Suprapubic skin (tissue), 4 donors: ENCODE data around the gene TMTC2. TPM values are rescaled to one million over a fixed set of nuclear protein-coding genes. Genes with fewer than 3 reads are reported as not detected.

ENCODE experiments used
- DNase-seq, 2 donors: peaks; one replicate each; pipeline ENCODE4 v3.0.0-alpha.2; 2019; ENCODE audit warnings: low spot score in 2 of 2
- H3K27ac ChIP-seq: fragments of 200-600 bp; sonication (generic); one replicate; pipeline ENCODE4 v1.5.1; 2019
- H3K27me3 ChIP-seq: fragments of 200-600 bp; sonication (generic); one replicate; pipeline ENCODE4 v1.5.1; 2019
- H3K36me3 ChIP-seq: fragments of 200-600 bp; sonication (generic); one replicate; pipeline ENCODE4 v1.5.1; 2019
- H3K4me1 ChIP-seq: fragments of 200-600 bp; sonication (generic); one replicate; pipeline ENCODE4 v1.5.1; 2019
- H3K4me3 ChIP-seq: fragments of 200-600 bp; sonication (generic); one replicate; pipeline ENCODE4 v1.5.1; 2019; ENCODE audit warnings: mild to moderate bottlenecking
- H3K9me3 ChIP-seq: fragments of 200-600 bp; sonication (generic); one replicate; pipeline ENCODE4 v1.5.1; 2019
- EP300 ChIP-seq: sonication (generic); formaldehyde crosslinking; IDR thresholded peaks from one replicate; pipeline ENCODE4 v1.6.1; 2017; ENCODE audit warnings: antibody characterized with exemption
- POLR2A ChIP-seq, 2 donors: fragments of 450-650 bp; IDR thresholded peaks; one replicate each; pipeline ENCODE4 v1.6.1; 2017; ENCODE audit warnings: antibody characterized with exemption in 2 of 2, mild to moderate bottlenecking in 2 of 2, moderate library complexity in 2 of 2
- POLR2AphosphoS5 ChIP-seq, 3 donors: sonication (generic); formaldehyde crosslinking; IDR thresholded peaks; one replicate each; pipeline ENCODE4 v1.6.1; 2017; ENCODE audit warnings: antibody characterized with exemption in 3 of 3
- WGBS: methylation state at CpG from one replicate; pipeline ENCODE4 v1.1.5; 2018; 5-methylcytosine and 5-hydroxymethylcytosine counted together
- total RNA-seq, 4 donors: library from RNA; depleted of rRNA; stranded (reverse); fragments of >200 nt; gene quantifications; one replicate each; pipeline ENCODE4 v1.1.0, GENCODE V29; 2016
- TF ChIP-seq, protein P1 (sequence below), 2 donors: fragments of 200-600 bp in 1 of 2; fragments of 450-650 bp in 1 of 2; sonication (generic) in 1 of 2; IDR thresholded peaks; one replicate each; pipeline ENCODE4 v1.5.1; 2016 to 2019; ENCODE audit warnings: antibody characterized with exemption in 2 of 2, mild to moderate bottlenecking in 1 of 2, moderate library complexity in 1 of 2

Gene TMTC2
- total RNA-seq, 4 donors from 2014 or later = 16.7 to 21.1 (median 18.9) TPM

DNA sequence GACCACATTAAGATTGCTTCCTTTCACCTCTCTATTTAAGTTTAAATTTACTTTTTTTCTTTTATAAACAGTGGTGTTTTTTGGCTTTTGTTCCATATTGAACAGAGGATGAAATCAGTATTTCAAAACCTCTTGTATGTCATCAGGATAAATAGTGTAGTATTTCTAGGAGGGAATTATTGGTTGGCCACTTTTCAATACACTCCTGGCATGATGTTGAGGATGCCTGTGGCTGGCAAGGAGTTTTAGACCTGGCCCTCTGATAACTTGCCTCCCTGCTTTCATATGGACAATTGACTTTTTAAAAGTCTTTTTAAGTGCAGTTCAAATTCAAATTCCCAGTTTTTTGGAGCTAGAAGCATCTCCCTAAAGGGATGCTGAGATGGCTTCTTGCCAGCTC is 9.8 kb downstream of the TMTC2 start:
- TF ChIP-seq POLR2AphosphoS5 (IDR thresholded peaks at IDR 0.05) (no peak), POLR2A (IDR thresholded peaks at IDR 0.05) (no peak), EP300 (no peak)
- TF ChIP-seq, protein P1, sequence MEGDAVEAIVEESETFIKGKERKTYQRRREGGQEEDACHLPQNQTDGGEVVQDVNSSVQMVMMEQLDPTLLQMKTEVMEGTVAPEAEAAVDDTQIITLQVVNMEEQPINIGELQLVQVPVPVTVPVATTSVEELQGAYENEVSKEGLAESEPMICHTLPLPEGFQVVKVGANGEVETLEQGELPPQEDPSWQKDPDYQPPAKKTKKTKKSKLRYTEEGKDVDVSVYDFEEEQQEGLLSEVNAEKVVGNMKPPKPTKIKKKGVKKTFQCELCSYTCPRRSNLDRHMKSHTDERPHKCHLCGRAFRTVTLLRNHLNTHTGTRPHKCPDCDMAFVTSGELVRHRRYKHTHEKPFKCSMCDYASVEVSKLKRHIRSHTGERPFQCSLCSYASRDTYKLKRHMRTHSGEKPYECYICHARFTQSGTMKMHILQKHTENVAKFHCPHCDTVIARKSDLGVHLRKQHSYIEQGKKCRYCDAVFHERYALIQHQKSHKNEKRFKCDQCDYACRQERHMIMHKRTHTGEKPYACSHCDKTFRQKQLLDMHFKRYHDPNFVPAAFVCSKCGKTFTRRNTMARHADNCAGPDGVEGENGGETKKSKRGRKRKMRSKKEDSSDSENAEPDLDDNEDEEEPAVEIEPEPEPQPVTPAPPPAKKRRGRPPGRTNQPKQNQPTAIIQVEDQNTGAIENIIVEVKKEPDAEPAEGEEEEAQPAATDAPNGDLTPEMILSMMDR (IDR thresholded peaks at IDR 0.05) = no peak
- DNase-seq = no peak
- Histone ChIP-seq H3K9me3 (no peaks in the 10 kb centered on the region), H3K4me1 (no peaks in the 10 kb centered on the region), H3K4me3 (no peak overlapping the region), H3K36me3 (no peaks in the 10 kb centered on the region), H3K27me3 (no peaks in the 10 kb centered on the region), H3K27ac (no peak overlapping the region)

- Histone ChIP-seq H3K9me3 (no peaks in the 10 kb centered on the region), H3K36me3 (no peaks in the 10 kb centered on the region), H3K27me3 (no peaks in the 10 kb centered on the region), H3K27ac (no peak overlapping the region), H3K4me3 (no peak overlapping the region), H3K4me1 (no peaks in the 10 kb centered on the region)
- no peak for DNase-seq
- no peak for TF ChIP-seq EP300
- TF ChIP-seq, protein P1 (IDR thresholded peaks at IDR 0.05) = no peak
- no peak for TF ChIP-seq POLR2A (IDR thresholded peaks at IDR 0.05)
- WGBS = 89% methylated on average over 12 of the region's 12 CpGs
Measured at GRCh38 chr12:82698708-82699564, 12.2 kb downstream of the TMTC2 start.

- no peak for DNase-seq
- Histone ChIP-seq H3K4me1 (no peaks in the 10 kb centered on the region), H3K9me3 (no peaks in the 10 kb centered on the region), H3K27me3 (no peaks in the 10 kb centered on the region), H3K4me3 (no peak overlapping the region), H3K36me3 (no peaks in the 10 kb centered on the region), H3K27ac (no peak overlapping the region)
- no peak for TF ChIP-seq POLR2A (IDR thresholded peaks at IDR 0.05)
- TF ChIP-seq, protein P1 (IDR thresholded peaks at IDR 0.05) = no peak
- 92% methylated on average over 3 of the region's 3 CpGs for WGBS
Measured at GRCh38 chr12:82705774-82706173, 19.1 kb downstream of the TMTC2 start.

DNA sequence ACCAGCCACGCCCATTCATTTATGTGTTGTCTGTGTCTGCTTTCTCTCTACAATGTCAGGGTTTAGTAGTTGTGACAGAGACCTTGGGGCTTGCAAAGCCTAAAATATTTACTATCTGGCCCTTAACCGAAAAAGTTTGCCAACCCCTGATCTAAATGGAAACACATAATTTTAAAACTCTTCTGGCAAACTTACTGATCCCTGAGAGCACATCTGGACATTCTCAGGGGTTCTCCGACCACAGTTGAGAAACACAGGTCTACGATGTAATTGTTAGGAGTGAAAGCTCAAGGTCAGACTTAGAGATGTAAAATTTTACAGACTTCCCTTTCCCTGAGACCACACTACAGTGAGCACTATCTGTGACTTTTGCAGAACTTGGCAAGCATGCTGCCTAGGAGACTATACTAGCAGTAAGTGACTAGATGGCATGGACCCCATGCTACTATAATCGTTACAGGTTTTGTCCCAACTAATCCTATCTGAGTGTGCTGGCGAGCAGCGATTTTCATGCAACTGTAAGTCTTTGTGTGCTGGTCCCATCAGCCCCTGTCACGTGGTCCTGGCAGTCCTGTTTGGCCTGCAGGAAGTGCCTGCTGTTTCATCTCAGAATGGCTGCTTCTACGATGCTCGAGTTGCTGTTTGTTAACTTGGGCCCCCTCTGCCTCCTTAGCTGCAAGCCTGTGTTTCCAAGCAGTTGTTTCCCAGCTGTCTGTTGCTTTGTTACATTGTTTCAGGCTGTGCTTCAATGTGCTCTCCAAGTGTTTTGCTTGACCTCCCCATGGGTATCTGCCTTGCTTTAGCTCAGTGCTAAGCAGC is 21.6 kb downstream of the TMTC2 start:
- no peak overlapping the region for H3K27ac ChIP-seq
- 68% methylated on average over 10 of the region's 10 CpGs for WGBS
- no peak for DNase-seq

More for the DNA sequence above, 21.6 kb downstream of the TMTC2 start:
- Histone ChIP-seq H3K27me3 (no peaks in the 10 kb centered on the region), H3K4me1 (no peaks in the 10 kb centered on the region), H3K36me3 (no peaks in the 10 kb centered on the region), H3K9me3 (no peaks in the 10 kb centered on the region), H3K4me3 (no peak overlapping the region)
- TF ChIP-seq, protein P1 (IDR thresholded peaks at IDR 0.05) = no peak
- TF ChIP-seq POLR2A (IDR thresholded peaks at IDR 0.05) (no peak), POLR2AphosphoS5 (IDR thresholded peaks at IDR 0.05) (no peak), EP300 (no peak)
